Fibroblast of upper back skin (primary cell): ENCODE measurements around the gene SPIB.

Experiments
- DNase-seq: peaks from one replicate; pipeline ENCODE4 v3.0.0-alpha.2; 2013

SPIB gene

GRCh38 chr19:50392759-50393158, 26.0 kb upstream of the SPIB start:
- DNase-seq = no peak

GRCh38 chr19:50393589-50393988, 25.1 kb upstream of the SPIB start:
- no peak for DNase-seq

DNA sequence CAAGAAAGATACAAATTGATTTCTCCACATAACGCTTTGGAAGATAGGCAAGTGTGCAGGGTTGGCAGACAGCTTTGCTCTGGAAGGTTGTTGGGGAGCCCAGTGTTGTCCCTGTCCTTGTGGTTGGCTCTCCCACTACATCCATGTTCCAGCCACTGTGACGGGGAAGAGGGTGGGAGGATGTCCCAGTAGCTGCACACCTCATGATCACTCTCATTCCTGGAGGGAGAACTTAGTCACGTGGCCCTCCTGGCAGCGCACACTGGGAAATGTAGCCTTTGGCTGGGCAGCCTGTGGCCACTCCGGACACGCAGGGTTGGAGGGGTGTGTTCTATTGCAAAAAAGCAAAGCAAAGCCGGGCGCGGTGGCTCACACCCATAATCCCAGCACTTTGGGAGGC, 24.7 kb upstream of the SPIB start:
- DNase-seq = no peak

DNA sequence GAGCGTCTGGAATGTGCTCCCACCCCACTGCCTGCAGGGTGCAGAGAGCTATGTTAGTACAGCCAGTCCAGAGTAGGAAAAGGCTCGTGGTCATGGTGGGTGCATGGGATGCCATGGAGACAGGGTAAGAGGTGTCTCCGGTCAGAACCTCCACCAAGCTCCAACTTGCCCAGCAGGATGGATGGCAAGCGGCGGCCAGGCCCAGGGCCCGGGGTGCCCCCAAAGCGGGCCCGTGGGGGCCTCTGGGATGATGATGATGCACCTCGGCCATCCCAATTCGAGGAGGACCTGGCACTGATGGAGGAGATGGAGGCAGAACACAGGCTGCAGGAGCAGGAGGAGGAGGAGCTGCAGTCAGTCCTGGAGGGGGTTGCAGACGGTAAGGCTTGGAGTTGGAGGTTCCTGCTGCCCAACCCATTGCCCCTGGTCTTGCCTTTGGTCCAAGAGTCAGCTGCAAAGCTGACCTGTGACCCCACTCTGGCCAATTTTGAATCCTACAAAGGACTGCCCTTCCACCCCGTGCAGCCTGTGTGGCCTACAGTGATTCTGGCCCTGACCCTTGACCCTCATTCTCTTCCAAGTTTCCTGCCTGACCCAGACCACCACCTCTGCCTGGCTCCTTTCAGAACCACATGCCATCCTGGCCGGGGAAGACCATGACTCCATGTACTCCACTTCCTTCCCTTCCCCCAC, 19.9 kb upstream of the SPIB start:
- no peak for DNase-seq

DNA sequence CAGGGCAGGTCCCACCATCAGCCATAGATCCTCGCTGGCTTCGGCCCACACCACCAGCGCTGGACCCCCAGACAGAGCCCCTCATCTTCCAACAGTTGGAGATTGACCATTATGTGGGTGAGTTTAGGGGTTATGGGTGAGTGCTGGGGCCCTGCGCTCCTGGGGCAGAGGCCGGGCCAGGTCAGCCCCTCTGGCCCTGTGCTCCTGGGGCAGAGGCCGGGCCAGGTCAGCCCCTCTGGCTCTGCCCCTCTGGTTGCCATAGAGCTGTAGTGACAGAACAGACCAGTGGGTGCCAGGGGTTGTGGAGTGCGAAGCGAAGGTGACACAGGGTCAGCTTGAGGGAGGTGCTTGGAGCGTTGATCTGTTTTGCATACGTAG, 19.4 kb upstream of the SPIB start:
- no peak for DNase-seq

DNA sequence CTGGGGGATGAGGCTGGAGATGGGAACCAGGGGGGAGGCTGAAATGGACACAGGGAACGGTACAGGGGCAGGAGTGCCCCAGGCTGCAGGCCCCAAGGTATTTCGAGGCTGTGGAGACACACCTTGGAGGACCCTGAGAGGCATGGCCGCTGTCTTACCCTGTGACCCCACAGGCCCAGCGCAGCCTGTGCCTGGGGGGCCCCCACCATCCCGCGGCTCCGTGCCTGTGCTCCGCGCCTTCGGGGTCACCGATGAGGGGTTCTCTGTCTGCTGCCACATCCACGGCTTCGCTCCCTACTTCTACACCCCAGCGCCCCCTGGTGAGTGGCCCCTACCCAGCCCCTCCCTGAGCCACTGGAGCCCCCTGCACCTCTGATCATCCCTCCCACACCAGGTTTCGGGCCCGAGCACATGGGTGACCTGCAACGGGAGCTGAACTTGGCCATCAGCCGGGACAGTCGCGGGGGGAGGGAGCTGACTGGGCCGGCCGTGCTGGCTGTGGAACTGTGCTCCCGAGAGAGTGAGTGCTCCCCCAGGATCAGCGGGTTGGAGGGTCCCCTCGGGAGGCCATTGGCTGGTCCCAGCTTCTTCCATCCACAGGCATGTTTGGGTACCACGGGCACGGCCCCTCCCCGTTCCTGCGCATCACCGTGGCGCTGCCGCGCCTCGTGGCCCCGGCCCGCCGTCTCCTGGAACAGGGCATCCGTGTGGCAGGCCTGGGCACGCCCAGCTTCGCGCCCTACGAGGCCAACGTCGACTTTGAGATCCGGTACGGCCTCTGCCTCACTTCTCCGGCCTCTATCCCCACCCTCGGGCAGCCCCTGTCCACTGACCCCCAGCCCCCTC, 16.9 kb upstream of the SPIB start:
- no peak for DNase-seq

- DNase-seq = no peak
These were observed 16.0 kb upstream of the SPIB start for GRCh38 chr19:50402544-50403301.

DNA sequence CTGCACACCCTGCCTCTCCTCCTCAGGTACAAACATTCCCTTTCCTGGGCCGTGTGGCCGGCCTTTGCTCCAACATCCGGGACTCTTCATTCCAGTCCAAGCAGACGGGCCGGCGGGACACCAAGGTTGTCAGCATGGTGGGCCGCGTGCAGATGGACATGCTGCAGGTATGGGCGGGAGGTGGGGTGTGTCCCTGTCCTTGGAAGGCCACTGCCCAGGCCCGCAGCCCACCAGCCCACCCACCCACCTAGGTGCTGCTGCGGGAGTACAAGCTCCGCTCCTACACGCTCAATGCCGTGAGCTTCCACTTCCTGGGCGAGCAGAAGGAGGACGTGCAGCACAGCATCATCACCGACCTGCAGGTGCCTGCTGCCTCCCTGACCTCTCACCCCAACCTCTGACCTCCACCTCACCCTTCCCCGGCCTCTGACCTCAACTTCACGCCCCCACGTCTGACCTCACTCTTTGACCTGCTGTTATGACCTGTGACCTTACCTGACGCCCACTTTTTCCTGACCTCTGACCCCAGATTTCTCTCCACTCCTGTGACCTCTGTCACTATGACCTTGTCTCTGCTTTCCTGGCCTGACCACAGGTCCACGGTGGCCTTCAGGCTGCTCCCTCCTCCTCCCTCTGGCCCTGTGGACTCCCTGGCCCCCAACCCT, 12.4 kb upstream of the SPIB start:
- no peak for DNase-seq

GRCh38 chr19:50406829-50407228, 11.9 kb upstream of the SPIB start:
- DNase-seq = no peak

- no peak for DNase-seq
These were observed 9.4 kb upstream of the SPIB start for GRCh38 chr19:50409347-50409746.

DNA sequence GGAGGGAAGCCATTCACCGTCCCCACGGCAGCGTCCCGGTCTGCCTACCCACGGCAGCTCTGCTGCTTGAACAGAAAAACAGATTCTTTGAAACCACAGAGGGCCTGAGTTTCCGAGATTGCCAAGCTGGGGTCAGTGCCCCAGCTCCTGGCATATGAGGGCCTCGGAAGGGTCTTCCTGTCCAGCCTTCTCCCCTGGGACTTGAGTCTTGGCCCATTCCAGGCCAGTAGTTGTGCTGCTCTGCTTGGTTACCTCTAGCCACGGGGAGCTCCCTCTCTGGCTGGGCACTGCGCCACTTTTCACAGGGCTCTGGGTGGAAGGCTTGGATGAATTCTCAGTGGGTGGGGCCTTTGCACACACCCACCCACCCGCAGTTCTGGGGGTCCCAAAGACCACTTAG, 8.6 kb upstream of the SPIB start:
- DNase-seq = no peak

DNA sequence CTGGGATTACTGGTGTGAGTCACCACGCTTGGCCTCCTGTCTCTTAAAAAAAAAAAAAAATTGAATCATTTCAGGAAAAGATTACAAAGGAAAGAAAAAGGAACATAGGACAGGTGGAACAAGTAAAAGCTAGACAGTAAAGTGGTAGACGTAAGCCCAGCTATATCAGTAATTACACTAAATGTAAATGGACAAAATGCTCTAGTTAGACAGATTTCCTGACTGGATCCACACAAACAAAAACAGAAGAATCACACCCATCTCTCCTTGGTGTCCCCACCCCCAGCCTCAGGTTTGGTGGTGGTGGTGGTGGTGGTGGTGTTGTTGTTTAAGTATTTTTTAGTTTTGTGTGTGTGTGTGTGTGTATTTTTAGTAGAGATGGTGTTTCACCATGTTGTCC, 6.3 kb upstream of the SPIB start:
- no peak for DNase-seq

- no peak for DNase-seq
These were observed 5.6 kb upstream of the SPIB start for GRCh38 chr19:50413096-50413495.

DNA sequence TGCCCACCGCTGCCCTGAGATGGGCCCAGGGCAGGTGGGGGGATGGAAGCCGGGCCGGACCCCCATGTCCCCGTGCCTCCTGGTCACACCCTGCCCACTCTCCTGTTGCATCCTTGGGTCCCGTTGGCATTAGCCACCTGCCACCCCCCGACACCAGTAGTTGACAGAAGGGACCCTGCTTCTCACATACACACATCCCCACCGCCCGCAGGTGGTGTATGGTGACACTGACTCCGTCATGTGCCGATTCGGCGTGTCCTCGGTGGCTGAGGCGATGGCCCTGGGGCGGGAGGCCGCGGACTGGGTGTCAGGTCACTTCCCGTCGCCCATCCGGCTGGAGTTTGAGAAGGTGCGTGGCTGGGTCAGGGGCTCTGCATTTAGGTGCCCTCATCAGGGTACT, 5.2 kb upstream of the SPIB start:
- DNase-seq = no peak

GRCh38 chr19:50414864-50415660, 3.7 kb upstream of the SPIB start:
- DNase-seq = peak; percentile 51

DNA sequence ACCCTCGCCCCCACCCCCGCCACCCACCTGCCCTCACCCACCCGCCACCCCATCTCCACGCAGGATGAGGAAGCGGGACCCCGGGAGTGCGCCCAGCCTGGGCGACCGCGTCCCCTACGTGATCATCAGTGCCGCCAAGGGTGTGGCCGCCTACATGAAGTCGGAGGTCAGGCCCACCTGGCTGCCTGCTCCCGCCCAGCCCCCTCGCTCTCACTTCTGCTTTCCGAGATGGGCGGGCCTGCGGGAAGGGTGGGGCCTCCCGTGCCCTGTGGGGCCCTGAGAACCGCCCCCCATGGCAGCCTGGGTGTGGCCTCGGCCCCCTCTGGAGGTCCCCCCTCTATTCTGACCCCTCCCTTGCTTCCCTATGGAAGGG, 3.1 kb upstream of the SPIB start:
- no peak for DNase-seq

- DNase-seq = no peak
These were observed 2.4 kb upstream of the SPIB start for GRCh38 chr19:50416034-50416977.

DNA sequence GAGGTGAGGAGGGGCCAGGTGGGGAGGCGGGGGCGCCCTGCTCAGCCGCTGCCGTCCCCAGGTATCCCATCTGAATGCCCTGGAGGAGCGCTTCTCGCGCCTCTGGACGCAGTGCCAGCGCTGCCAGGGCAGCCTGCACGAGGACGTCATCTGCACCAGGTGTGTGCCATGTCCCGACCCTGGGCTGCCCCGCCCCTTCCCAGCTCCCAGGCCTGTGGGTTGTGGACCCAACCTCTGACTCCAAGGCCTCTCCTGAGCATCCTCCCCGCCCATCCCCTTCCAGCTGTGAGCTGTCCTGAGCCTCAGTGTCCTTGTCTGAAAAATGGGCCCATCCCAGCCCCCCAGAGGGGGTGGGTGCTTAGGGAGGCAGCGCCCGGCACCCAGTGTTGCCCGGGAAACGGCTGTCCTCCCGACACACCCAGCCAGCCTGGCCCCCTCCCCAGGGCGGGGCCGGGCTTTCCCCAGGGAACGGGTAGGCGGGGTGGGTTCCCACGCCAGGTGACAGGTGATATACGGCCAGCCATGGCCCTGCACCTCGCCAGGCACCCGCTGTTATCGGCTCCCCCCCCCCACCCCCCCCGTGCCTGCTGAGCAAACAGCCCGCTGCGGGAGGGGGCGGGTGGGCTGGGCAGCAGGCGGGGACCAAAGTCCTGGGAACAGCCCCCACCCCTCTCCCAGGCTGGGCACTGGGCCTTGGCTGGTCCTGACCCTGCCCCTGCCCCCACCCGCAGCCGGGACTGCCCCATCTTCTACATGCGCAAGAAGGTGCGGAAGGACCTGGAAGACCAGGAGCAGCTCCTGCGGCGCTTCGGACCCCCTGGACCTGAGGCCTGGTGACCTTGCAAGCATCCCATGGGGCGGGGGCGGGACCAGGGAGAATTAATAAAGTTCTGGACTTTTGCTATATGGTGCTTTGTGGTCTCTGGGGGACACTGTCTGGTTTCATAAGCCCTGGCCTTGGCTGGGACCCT, 1.3 kb upstream of the SPIB start:
- no peak for DNase-seq

GRCh38 chr19:50419022-50419579, 363 bp downstream of the SPIB start:
- no peak for DNase-seq

DNA sequence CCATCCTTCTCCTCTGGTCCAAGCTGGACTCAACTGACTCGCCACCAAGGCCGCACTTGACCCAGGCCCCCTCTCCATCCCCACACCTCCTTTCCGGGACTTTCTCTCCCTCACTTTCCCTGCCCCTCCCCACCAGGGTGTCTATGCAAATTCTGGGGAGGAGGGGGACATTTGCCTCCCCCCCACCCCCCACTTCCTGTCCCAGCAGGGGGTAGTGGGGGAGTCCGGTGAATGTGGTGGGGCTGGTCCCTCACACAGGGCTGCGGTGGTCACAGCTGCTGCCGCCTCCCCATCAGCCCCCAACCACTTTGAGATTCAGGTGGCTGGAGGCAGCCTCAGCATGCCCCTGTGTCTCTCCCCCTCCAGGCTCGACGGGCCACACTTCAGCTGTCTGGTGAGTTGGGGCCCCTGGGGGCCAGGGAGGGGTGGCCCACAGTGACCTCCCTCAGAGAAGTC, 870 bp downstream of the SPIB start:
- DNase-seq = no peak
